Activated CD4-positive, alpha-beta T cell treated with anti-CD3 and anti-CD28 coated beads, Interleukin-2, amount 50 U/mL, for 48 hours (primary cell): ENCODE data around the gene ARAP3.
"Not testable (repeated sequence)": the region's sequence is repeated elsewhere in the genome, so short reads cannot be mapped to it uniquely, and the experiment has no call there.

Source experiments
- DNase-seq, 2 experiments: peaks; one replicate each; pipeline ENCODE4 v3.0.0-alpha.2; 2020

ARAP3 gene

DNA sequence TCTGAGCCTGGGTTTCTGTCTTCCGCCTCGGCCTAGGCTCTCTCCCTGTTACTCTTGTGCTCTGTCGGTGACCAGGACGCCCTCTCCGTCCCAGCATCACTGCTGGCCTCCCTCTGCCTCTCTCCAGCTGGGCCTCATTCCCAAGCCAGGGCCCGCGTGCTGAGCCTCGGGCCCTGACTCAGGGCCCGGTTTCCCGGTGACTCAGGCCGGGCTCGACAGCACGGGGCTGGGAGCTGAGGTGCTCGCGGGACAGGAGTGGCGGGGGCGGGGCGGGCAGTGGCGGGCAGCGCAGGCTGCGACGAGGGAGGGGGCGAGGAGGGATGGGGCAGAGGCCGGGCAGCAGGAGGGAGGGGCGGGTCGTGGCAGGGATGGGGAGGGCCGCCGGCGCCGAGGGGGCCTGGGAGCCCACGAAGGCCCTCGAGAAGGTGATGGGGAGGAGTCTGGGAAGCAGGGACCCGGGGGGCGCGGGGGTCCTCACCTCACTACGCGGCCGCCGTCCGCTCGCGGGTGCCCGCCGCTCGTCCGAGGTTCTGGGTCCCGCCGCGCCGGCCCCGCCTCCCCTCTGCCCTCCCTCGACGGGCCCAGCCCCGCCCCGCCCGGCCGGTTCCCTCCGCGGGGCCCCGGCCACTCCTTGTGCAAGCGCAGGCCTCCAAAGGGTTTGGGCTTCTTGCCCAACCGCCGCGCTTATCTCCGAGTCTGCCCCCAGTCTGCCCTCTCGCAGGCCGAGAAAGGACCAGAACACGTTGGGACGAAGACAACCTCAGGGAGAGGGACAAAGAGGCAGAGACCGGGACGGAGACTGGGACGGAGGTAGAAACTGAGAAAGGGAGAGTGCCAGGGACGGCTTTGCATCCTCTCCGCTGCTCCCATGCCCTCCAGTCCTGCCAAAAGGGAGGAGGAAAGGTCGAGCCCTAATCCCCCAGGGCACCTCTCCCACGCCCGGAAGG lies at the start of gene ARAP3:
TSS of gene ARAP3 (minus strand) at position 536 of the 947 bp plus-strand sequence. CDS start 1,744 bp downstream, outside the sequence.
- peak; percentile 48 to 55 for DNase-seq

DNA sequence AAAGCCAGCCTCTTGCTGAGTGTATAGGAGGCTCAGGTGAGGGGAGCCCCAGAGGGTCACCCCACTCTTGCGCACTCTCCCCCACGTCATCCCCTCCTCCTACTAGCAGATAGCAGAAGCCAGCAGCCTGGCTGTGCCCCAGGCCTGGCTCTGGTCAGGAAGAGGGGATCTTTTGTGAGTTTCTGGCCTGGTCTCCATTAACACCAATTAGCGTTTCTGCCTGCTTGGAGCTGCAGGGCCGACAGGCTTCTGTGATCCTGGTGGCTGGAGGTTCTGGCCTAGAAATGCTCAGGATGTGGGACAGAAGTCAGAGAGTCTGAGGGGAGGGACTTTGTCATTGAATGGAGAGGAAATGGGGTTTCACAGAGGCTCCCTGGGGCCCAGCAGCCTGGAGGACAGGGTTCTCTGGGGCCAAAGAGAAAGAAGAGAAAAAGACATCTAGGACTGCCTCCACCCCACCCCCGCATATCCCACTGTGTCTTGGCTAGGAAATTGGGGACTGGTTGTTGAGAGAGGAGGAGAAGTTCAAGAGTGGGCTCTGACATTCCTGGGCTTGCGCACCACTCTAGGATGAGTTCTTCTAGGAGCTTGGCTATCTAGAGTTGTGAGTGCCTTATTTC lies 47.5 kb upstream of the ARAP3 start:
- DNase-seq, result no peak

- DNase-seq, result no peak
These were observed 43.9 kb upstream of the ARAP3 start for GRCh38 chr5:141725891-141726290.

DNA sequence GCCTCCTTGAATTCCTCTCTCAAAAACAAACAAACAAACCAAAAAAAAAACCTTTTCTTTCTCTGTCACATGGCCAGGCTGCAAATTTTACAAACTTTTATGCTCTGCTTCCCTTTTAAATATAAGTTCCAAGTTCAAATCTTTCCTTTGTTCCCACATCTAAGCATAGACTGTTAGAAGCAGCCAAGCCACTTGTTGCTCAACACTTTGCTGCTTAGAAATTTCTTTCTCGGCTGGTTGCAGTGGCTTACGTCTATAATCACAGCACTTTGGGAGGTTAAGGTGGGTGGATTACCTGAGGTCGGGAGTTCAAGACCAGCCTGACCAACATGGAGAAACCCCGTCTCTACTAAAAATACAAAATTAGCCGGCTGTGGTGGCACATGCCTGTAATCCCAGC lies 43.1 kb upstream of the ARAP3 start:
- not testable (repeated sequence) for DNase-seq

DNA sequence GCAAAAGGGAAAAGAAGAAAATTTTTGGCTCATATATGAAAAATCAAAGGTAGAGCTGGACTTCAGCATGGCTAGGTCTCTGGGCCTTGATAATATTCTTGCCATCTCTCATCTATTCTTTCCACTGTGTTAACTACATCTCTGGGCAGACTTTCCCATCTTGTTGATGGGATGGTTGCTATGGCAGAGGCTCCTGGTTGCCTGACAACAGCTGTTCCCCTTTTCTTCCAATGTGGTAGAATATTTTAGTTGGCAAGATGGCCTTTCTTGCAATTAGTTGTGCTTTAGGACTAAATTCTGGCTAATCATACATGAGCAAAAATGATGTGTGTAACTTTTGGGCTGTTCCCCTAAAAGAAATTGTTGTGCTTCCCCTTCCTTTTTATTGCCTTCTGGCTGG lies 40.2 kb upstream of the ARAP3 start:
- DNase-seq, result no peak

- DNase-seq, result no peak
These were observed 35.0 kb upstream of the ARAP3 start for GRCh38 chr5:141717043-141717442.

- no peak for DNase-seq
These were observed 34.4 kb upstream of the ARAP3 start for GRCh38 chr5:141716468-141716867.

GRCh38 chr5:141716009-141716408 lies 34.0 kb upstream of the ARAP3 start:
- no peak for DNase-seq

GRCh38 chr5:141715346-141715905 lies 33.4 kb upstream of the ARAP3 start:
- no peak for DNase-seq

- no peak for DNase-seq
These were observed 32.7 kb upstream of the ARAP3 start for GRCh38 chr5:141714542-141715310.

GRCh38 chr5:141713616-141714309 lies 31.7 kb upstream of the ARAP3 start:
- DNase-seq, result no peak

DNA sequence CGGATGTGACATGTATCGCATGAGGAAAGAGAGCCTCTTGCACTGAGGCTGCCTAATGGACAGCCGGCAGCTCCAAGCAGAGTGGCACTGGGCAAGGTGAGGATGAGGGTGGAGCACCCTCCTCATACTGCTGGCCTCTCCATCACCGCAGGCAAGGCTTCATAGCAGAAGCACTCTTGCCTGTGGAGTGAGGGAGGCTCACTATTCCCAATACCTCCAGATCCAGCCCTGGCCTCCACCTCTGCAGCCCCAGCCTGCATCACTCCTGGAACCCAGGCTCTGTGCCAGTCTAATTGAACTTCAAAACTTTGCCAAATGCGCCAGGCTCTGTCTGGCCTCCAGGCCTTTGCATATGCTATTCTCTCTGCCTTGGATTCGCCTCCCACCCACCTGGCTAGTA lies 29.7 kb upstream of the ARAP3 start:
- no peak for DNase-seq

- no peak for DNase-seq
These were observed 27.8 kb upstream of the ARAP3 start for GRCh38 chr5:141709699-141710267.

- DNase-seq, result no peak
These were observed 26.0 kb upstream of the ARAP3 start for GRCh38 chr5:141708016-141708415.

DNA sequence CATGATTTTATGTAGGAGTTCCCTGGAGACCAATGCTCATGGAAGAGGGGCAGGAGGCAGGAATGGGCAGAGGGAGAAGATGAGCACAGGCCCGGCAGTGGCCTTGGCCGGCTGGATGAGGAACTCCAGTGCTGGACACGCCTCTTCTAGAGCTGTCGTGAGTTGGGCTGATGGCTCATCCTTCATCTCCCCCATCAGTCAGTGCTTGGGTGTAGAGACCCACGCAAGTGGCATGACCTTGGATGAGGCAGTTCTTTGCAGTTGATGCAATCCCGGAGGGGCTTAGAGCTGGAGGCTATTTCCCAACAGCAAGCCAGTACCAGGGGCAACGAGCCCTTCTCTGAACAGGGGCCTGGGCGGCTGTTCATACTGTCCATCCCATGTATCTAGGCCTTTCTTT lies 25.5 kb upstream of the ARAP3 start:
- DNase-seq, result no peak

GRCh38 chr5:141706121-141706520 lies 24.1 kb upstream of the ARAP3 start:
- DNase-seq, result no peak

- DNase-seq, result no peak
These were observed 23.4 kb upstream of the ARAP3 start for GRCh38 chr5:141705469-141705868.

GRCh38 chr5:141704782-141705297 lies 22.8 kb upstream of the ARAP3 start:
- no peak for DNase-seq

- DNase-seq, result no peak
These were observed 21.1 kb upstream of the ARAP3 start for GRCh38 chr5:141703133-141703561.

DNA sequence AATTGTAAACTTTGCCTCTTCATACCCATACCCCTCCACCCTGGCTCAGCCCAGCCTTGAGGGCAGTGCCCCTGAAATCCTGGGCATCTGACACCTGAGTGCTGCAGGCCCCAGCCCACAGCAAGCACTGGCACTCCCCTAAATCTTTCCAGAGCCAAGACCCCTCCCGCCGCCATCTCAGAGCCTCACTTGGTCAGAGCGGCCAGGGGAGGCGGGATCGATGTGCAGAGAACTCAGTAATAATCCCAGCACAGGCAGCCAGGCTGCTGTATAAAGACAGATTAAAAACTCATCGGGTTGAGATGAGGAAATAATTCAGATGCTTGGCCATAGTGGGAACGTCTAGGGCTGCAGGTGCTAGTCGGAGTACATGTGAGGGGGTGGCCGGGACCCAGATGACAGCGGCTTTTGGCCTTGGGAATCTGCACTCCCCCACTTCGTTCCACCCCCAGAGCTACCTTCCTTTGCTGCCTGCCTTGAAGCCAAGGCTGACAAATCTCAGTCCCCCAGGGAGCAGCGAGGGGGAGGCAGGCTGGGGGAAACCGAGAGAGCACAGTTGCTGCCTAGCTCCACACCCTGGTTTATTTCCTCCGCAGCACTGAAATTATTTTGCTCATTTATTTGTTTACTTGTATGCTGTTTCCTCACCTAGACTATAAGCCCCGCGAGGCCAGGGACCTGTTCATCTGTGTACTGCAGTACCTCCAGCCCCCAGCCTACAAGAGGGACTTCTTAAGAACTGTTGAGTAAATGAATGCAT lies 19.5 kb upstream of the ARAP3 start:
- peak; percentile 20 to 31 for DNase-seq

- no peak for DNase-seq
These were observed 15.6 kb upstream of the ARAP3 start for GRCh38 chr5:141697586-141697985.
